Hepatocyte (in vitro differentiated cells): ENCODE results near the gene SNED1. TPM values are rescaled to one million over a fixed set of nuclear protein-coding genes. Genes with fewer than 3 reads are reported as not detected.

Experiments used
- DNase-seq: peaks from one replicate; pipeline ENCODE4 v3.0.0-alpha.2; 2016; ENCODE audit warnings: low spot score
- H2AFZ ChIP-seq: fragments of 200-600 bp; sonication (generic); 2 replicates; pipeline ENCODE4 v1.6.0; 2016; ENCODE audit warnings: antibody characterized with exemption, mild to moderate bottlenecking
- H3K27ac ChIP-seq: fragments of 200-600 bp; sonication (generic); 2 replicates; pipeline ENCODE4 v1.5.1; 2016; ENCODE audit warnings: mild to moderate bottlenecking
- H3K27me3 ChIP-seq: fragments of 200-600 bp; sonication (generic); 2 replicates; pipeline ENCODE4 v1.6.1; 2016
- H3K36me3 ChIP-seq: fragments of 200-600 bp; sonication (generic); replicated peaks from 2 replicates; pipeline ENCODE4 v1.5.1; 2016; ENCODE audit warnings: low read depth; ENCODE audit not compliant: insufficient read depth
- H3K4me1 ChIP-seq: fragments of 200-600 bp; sonication (generic); 2 replicates; pipeline ENCODE4 v1.5.1; 2016; ENCODE audit warnings: mild to moderate bottlenecking, moderate library complexity; ENCODE audit not compliant: insufficient read depth
- H3K4me2 ChIP-seq: fragments of 200-600 bp; sonication (generic); 2 replicates; pipeline ENCODE4 v1.6.0; 2016
- H3K4me3 ChIP-seq: fragments of 200-600 bp; sonication (generic); 2 replicates; pipeline ENCODE4 v1.5.1; 2016; ENCODE audit warnings: mild to moderate bottlenecking
- H3K79me2 ChIP-seq: fragments of 200-600 bp; sonication (generic); 2 replicates; pipeline ENCODE4 v1.6.0; 2017; ENCODE audit warnings: mild to moderate bottlenecking
- H3K9me2 ChIP-seq: fragments of 200-600 bp; sonication (generic); replicated peaks from 2 replicates; pipeline ENCODE4 v1.6.0; 2017; ENCODE audit warnings: mild to moderate bottlenecking; ENCODE audit not compliant: insufficient read depth
- H3K9me3 ChIP-seq: fragments of 200-600 bp; sonication (generic); 2 replicates; pipeline ENCODE4 v1.5.1; 2016; ENCODE audit warnings: low read depth, mild to moderate bottlenecking
- H4K20me1 ChIP-seq: fragments of 200-600 bp; sonication (generic); 2 replicates; pipeline ENCODE4 v1.6.0; 2016; ENCODE audit warnings: mild to moderate bottlenecking; ENCODE audit not compliant: insufficient read depth, poor library complexity, severe bottlenecking
- EZH2 ChIP-seq: fragments of 200-600 bp; sonication (generic); IDR thresholded peaks from 2 replicates; pipeline ENCODE4 v1.6.1; 2016; ENCODE audit warnings: antibody characterized with exemption, mild to moderate bottlenecking, borderline replicate concordance
- EZH2phosphoT487 ChIP-seq: fragments of 200-600 bp; sonication (generic); IDR thresholded peaks from one replicate; pipeline ENCODE4 v1.6.1; 2018; ENCODE audit warnings: antibody characterized with exemption, mild to moderate bottlenecking, low read depth, moderate library complexity; ENCODE audit not compliant: unreplicated experiment, severe bottlenecking
- WGBS: methylation state at CpG from one replicate; pipeline ENCODE4 v1.1.6; 2016; ENCODE audit warnings: low lambda C conversion rate; ENCODE audit errors: missing lambda C conversion rate; 5-methylcytosine and 5-hydroxymethylcytosine counted together
- polyA plus RNA-seq: library from polyadenylated mRNA; unstranded; fragments of >200 nt; fragmentation: Nextera tagmentation; extraction: Ambion mirVana; gene quantifications from 2 replicates; pipeline ENCODE4 v1.2.1, GENCODE V29; 2016
- total RNA-seq: library from RNA; depleted of rRNA; stranded (reverse); fragments of >200 nt; gene quantifications from 2 replicates; pipeline ENCODE4 v1.2.3, GENCODE V29; 2014
- TF ChIP-seq, protein P1 (sequence below): fragments of 200-600 bp; sonication (generic); IDR thresholded peaks from 2 replicates; pipeline ENCODE4 v1.5.1; 2016; ENCODE audit warnings: antibody characterized with exemption, mild to moderate bottlenecking; ENCODE audit not compliant: poor library complexity

The SNED1 gene
- total and polyA plus RNA-seq, 2 experiments from 2014 or later = 4.6 to 6.5 TPM

DNA sequence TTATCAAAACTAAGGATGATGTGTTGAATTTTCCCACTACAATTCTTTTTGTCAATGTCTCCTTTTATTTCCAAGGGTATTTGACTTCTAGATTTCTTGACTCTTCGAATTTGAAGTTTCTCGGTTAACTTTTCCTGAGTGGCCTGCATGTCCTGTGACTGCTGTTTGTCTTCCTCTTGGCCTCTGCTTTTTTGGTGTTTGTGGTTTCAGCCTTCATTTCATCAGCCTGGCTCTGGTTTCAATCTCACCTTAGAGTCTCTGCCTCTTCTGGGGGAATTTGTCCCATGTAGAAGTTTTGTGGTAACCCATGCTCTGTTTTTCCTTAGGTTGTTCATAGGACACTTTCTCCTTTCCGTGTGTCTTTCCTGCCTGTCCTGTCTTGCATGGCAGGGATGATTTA lies 28.3 kb upstream of the SNED1 start:
- Histone ChIP-seq H3K4me3 (no peak overlapping the region), H3K9me3 (no peaks in the 10 kb centered on the region), H3K4me2 (no peak overlapping the region), H3K9me2 (no peaks in the 10 kb centered on the region), H3K79me2 (no peaks in the 10 kb centered on the region), H3K36me3 (no peaks in the 10 kb centered on the region), H3K27me3 (no peaks in the 10 kb centered on the region), H4K20me1 (no peaks in the 10 kb centered on the region), H3K27ac (no peak overlapping the region), H3K4me1 (peaks cover 6% of the 10 kb centered on the region), H2AFZ (no peak overlapping the region)
- 100% methylated on average over 3 of the region's 3 CpGs for WGBS
- TF ChIP-seq, protein P1, sequence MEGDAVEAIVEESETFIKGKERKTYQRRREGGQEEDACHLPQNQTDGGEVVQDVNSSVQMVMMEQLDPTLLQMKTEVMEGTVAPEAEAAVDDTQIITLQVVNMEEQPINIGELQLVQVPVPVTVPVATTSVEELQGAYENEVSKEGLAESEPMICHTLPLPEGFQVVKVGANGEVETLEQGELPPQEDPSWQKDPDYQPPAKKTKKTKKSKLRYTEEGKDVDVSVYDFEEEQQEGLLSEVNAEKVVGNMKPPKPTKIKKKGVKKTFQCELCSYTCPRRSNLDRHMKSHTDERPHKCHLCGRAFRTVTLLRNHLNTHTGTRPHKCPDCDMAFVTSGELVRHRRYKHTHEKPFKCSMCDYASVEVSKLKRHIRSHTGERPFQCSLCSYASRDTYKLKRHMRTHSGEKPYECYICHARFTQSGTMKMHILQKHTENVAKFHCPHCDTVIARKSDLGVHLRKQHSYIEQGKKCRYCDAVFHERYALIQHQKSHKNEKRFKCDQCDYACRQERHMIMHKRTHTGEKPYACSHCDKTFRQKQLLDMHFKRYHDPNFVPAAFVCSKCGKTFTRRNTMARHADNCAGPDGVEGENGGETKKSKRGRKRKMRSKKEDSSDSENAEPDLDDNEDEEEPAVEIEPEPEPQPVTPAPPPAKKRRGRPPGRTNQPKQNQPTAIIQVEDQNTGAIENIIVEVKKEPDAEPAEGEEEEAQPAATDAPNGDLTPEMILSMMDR = no peak
- TF ChIP-seq EZH2 (no peak), EZH2phosphoT487 (no peak)
- no peak for DNase-seq

DNA sequence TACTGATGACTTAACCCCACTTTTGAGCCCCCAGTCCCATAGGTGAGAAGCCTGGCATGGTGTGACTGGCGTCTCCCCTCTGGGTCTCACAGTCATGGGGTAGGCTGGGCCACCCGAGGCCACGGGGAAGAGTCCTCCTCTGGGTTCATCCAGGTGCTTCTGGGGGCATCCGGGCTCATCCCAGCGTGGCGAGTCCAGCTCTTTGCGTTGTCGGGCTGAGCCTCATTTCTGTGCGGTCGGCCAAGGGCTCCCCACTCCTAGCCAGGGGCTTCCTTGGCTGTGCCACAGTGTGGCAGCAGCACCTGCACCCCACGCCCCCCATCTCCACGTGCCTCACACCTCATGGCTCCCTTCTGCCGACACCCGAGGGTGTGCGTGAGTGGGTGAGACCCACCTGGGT lies 27.6 kb upstream of the SNED1 start:
- Histone ChIP-seq H3K4me1 (peaks cover 6% of the 10 kb centered on the region), H4K20me1 (no peaks in the 10 kb centered on the region), H3K9me2 (no peaks in the 10 kb centered on the region), H3K79me2 (no peaks in the 10 kb centered on the region), H3K4me2 (no peak overlapping the region), H3K27ac (no peak overlapping the region), H2AFZ (no peak overlapping the region), H3K27me3 (no peaks in the 10 kb centered on the region), H3K4me3 (no peak overlapping the region), H3K36me3 (no peaks in the 10 kb centered on the region), H3K9me3 (no peaks in the 10 kb centered on the region)
- TF ChIP-seq EZH2 = no peak
- TF ChIP-seq, protein P1 = no peak
- no peak for TF ChIP-seq EZH2phosphoT487
- 86% methylated on average over 15 of the region's 15 CpGs for WGBS
- no peak for DNase-seq

DNA sequence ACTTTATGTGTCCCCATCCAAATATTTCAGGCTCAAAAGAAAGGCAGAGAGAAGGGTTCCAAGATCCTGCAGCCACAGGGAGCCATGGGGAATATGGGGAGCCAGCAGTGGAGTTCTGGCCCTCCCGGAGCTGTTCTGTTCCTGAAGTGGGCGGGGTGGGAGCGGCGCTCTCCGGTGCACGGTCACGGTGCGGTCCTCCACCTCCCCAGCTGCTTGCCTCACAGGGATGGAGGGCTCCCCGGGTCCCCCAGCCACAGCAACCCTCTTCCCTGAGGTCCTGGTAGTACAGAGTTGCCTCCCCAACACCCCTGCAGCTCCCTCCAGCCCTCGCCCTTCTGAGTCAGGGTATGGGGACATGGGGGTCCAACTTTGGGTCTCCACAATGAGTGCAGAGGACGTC lies 26.2 kb upstream of the SNED1 start:
- Histone ChIP-seq H3K4me2 (no peak overlapping the region), H3K9me2 (no peaks in the 10 kb centered on the region), H3K9me3 (no peaks in the 10 kb centered on the region), H3K4me1 (peaks cover 6% of the 10 kb centered on the region), H2AFZ (no peak overlapping the region), H4K20me1 (no peaks in the 10 kb centered on the region), H3K27me3 (no peaks in the 10 kb centered on the region), H3K4me3 (no peak overlapping the region), H3K27ac (peak overlapping the region; percentile 51), H3K36me3 (no peaks in the 10 kb centered on the region), H3K79me2 (no peaks in the 10 kb centered on the region)
- TF ChIP-seq EZH2 (no peak), EZH2phosphoT487 (no peak)
- TF ChIP-seq, protein P1 = no peak
- 85% methylated on average over 11 of the region's 11 CpGs for WGBS
- no peak for DNase-seq
